Loucy (cell line): ENCODE results near the gene P2RX2.
"Not testable (repeated sequence)": the region's sequence is repeated elsewhere in the genome, so short reads cannot be mapped to it uniquely, and the experiment has no call there.

ENCODE experiments used
- H2AFZ ChIP-seq: fragments of 200-600 bp; sonication (generic); 2 replicates; pipeline ENCODE4 v1.6.0; 2016; ENCODE audit warnings: antibody characterized with exemption, mild to moderate bottlenecking, low read length, moderate library complexity
- H3F3A ChIP-seq: fragments of 200-600 bp; 2 replicates; pipeline ENCODE4 v1.6.0; 2016; ENCODE audit warnings: antibody characterized with exemption, low read depth, mild to moderate bottlenecking
- H3K27me3 ChIP-seq: fragments of 200-600 bp; sonication (generic); 2 replicates; pipeline ENCODE4 v1.6.1; 2014; ENCODE audit warnings: low read length, mild to moderate bottlenecking; ENCODE audit not compliant: insufficient read depth, poor library complexity, severe bottlenecking
- H3K36me3 ChIP-seq: fragments of 200-600 bp; sonication (generic); 2 replicates; pipeline ENCODE4 v1.6.1; 2016; ENCODE audit warnings: low read length; ENCODE audit not compliant: insufficient read depth
- H3K4me1 ChIP-seq: fragments of 200-600 bp; sonication (generic); 2 replicates; pipeline ENCODE4 v1.5.1; 2014; ENCODE audit warnings: low read length, mild to moderate bottlenecking; ENCODE audit not compliant: insufficient read depth, poor library complexity, severe bottlenecking
- H3K4me2 ChIP-seq: fragments of 200-600 bp; sonication (generic); 2 replicates; pipeline ENCODE4 v1.6.0; 2014; ENCODE audit warnings: antibody characterized with exemption, low read length, low read depth, mild to moderate bottlenecking; ENCODE audit not compliant: poor library complexity, severe bottlenecking
- H3K4me3 ChIP-seq: fragments of 200-600 bp; sonication (generic); 2 replicates; pipeline ENCODE4 v1.5.1; 2014; ENCODE audit warnings: low read length, mild to moderate bottlenecking, mixed read lengths; ENCODE audit not compliant: poor library complexity, severe bottlenecking
- H3K79me2 ChIP-seq: fragments of 200-600 bp; sonication (generic); 2 replicates; pipeline ENCODE4 v1.6.1; 2014; ENCODE audit warnings: low read length; ENCODE audit not compliant: insufficient read depth
- H3K9ac ChIP-seq: fragments of 200-600 bp; sonication (generic); 2 replicates; pipeline ENCODE4 v1.6.0; 2014; ENCODE audit warnings: mild to moderate bottlenecking, low read depth, low read length, moderate library complexity; ENCODE audit not compliant: poor library complexity, severe bottlenecking
- H3K9me2 ChIP-seq: fragments of 200-600 bp; sonication (generic); replicated peaks from 2 replicates; pipeline ENCODE4 v1.6.1; 2016; ENCODE audit warnings: low read depth, low read length, mixed read lengths
- H3K9me3 ChIP-seq: fragments of 200-600 bp; sonication (generic); 2 replicates; pipeline ENCODE4 v1.6.1; 2014; ENCODE audit warnings: mild to moderate bottlenecking, antibody characterized with exemption, low read length, low read depth; ENCODE audit not compliant: insufficient read depth
- H4K20me1 ChIP-seq: fragments of 200-600 bp; sonication (generic); 2 replicates; pipeline ENCODE4 v1.6.0; 2014; ENCODE audit warnings: antibody characterized with exemption, low read length, mild to moderate bottlenecking; ENCODE audit not compliant: insufficient read depth, poor library complexity, severe bottlenecking
- EZH2phosphoT487 ChIP-seq: fragments of 200-600 bp; IDR thresholded peaks from 2 replicates; pipeline ENCODE4 v1.6.1; 2018; ENCODE audit warnings: antibody characterized with exemption, mild to moderate bottlenecking, moderate library complexity, borderline replicate concordance
- TF ChIP-seq, protein P1 (sequence below): fragments of 200-600 bp; sonication (generic); conservative IDR thresholded peaks from 2 replicates; pipeline ENCODE4 v1.5.1; 2014; ENCODE audit warnings: mild to moderate bottlenecking, antibody characterized with exemption, low read length

Gene P2RX2

DNA sequence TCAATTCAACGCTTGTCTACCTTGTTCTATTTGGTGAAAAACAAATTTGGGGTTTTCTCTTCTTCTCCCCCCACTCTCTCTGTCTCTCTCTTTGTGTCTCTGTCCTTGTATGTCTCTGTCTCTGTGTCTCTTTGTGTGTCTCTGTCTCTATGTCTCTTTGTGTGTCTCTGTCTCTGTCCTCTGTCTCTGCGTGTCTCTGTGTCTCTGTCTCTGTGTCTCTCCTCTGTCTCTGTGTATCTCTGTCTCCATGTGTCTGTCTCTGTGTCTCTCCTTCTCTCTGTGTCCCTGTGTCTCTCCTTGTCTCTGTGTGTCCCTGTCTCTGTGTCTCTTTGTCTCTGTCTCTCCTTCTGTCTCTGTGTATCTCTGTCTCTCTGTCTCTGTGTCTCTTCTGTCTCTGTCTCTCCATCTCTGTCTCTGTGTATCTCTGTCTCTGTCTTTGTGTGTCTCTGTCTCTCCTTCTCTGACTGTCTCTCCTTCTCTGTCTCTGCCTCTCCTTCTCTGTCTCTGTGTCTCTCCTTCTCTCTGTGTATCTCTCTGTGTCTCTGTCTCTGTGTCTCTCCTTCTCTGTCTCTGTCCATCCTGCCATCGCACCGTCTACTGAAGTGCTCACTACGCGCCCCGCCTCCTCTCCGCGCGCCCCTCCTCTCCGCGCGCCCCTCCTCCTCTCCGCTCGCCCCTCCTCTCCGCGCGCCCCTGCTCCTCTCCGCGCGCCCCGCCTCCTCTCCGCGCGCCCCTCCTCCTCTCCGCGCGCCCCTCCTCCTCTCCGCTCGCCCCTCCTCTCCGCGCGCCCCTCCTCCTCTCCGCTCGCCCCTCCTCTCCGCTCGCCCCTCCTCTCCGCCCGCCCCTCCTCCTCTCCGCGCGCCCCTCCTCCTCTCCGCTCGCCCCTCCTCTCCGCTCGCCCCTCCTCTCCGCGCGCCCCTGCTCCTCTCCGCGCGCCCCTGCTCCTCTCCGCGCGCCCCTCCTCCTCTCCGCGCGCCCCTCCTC is 21.0 kb upstream of the P2RX2 start:
- Histone ChIP-seq H3K4me2 (peak overlapping the region; percentile 42), H4K20me1 (no peaks in the 10 kb centered on the region), H2AFZ (no peak overlapping the region), H3K4me3 (peak overlapping the region; percentile 75), H3K27me3 (peaks cover 5% of the 10 kb centered on the region), H3K9me2 (no peaks in the 10 kb centered on the region), H3K79me2 (no peaks in the 10 kb centered on the region), H3F3A (no peaks in the 10 kb centered on the region), H3K36me3 (no peaks in the 10 kb centered on the region), H3K9me3 (no peaks in the 10 kb centered on the region), H3K9ac (no peak overlapping the region), H3K4me1 (peaks cover 11% of the 10 kb centered on the region)
- no peak for TF ChIP-seq EZH2phosphoT487
- TF ChIP-seq, protein P1, sequence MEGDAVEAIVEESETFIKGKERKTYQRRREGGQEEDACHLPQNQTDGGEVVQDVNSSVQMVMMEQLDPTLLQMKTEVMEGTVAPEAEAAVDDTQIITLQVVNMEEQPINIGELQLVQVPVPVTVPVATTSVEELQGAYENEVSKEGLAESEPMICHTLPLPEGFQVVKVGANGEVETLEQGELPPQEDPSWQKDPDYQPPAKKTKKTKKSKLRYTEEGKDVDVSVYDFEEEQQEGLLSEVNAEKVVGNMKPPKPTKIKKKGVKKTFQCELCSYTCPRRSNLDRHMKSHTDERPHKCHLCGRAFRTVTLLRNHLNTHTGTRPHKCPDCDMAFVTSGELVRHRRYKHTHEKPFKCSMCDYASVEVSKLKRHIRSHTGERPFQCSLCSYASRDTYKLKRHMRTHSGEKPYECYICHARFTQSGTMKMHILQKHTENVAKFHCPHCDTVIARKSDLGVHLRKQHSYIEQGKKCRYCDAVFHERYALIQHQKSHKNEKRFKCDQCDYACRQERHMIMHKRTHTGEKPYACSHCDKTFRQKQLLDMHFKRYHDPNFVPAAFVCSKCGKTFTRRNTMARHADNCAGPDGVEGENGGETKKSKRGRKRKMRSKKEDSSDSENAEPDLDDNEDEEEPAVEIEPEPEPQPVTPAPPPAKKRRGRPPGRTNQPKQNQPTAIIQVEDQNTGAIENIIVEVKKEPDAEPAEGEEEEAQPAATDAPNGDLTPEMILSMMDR, result no peak

DNA sequence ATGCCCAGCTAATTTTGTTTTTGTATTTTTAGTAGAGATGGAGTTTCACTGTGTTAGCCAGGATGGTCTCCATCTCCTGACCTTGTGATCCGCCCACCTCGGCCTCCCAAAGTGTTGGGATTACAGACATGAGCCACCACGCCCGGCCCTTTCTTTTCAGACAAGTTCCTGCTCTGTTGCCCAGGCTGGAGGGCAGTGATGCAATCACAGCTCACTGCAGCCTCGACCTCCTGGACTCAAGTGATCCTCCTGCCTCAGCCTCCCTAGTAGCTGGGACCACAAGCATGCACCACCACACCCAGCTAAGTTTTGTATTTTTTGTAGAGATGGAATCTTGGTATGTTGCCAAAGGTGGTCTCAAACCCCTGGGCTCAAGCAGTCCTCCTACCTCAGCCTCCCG is 19.1 kb upstream of the P2RX2 start:
- not testable (repeated sequence) for H3K27me3 ChIP-seq, H4K20me1 ChIP-seq, H2AFZ ChIP-seq, H3F3A ChIP-seq, H3K9ac ChIP-seq, H3K9me2 ChIP-seq, H3K9me3 ChIP-seq, H3K4me3 ChIP-seq, H3K79me2 ChIP-seq, H3K36me3 ChIP-seq
- Histone ChIP-seq H3K4me1 (peaks cover 11% of the 10 kb centered on the region), H3K4me2 (peak overlapping the region; percentile 56)

DNA sequence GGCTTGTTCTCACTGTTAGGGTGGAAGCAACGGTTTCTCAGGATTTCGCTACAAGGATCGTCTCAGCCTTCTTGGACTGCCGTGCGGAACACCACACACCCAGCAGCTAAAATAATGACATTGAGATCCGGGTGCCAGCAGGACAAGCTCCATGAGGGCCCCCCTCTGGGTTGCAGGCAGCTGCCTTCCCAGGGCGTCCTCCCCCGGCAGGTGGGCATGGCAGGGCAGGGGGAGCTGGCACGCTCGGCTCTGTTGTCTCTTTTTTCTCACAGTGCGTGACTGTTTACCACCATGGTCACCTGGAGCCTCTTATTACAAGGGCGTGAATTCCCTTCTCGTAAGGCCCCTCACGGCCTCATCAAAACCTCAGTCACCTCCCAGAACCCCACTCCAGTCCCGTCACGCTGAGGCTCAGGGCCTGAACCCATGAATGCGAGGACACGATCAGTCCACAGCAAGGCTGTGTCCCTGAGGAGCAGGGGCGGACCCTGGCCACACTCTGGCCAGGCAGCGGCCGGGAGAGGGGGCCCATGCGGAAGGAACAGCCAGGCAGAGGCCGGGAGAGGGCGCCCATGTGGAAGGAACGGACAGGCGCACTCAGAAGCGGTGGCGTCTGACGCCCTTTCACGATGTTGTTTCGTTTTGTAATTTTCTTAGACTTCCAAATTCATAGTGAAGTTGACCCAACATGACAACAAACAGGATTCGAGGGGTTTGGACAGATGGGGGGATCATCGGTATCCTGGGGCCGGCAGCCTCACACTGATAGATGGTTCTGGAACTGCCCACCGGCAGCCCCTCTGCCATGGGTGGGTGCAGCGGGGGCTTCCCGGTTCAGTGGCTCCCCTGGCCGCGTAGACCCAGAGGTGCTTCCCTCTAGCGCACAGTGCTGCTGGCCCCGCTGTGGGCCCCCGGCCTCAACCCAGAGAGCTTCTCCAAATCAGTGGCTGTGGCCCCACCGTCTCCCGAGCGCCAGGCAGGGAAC is 18.2 kb upstream of the P2RX2 start:
- no peaks in the 10 kb centered on the region for H3F3A ChIP-seq
- H3K4me1 ChIP-seq, result peaks cover 11% of the 10 kb centered on the region
- H3K27me3 ChIP-seq, result peaks cover 5% of the 10 kb centered on the region
- no peaks in the 10 kb centered on the region for H3K79me2 ChIP-seq
- H4K20me1 ChIP-seq, result no peaks in the 10 kb centered on the region
- no peak for TF ChIP-seq EZH2phosphoT487
- TF ChIP-seq, protein P1, result peak; percentile 72
- H3K36me3 ChIP-seq, result no peaks in the 10 kb centered on the region
- H2AFZ ChIP-seq, result peak overlapping the region; percentile 77
- no peaks in the 10 kb centered on the region for H3K9me2 ChIP-seq
- no peaks in the 10 kb centered on the region for H3K9me3 ChIP-seq
- peak overlapping the region; percentile 56 for H3K4me2 ChIP-seq
- peak overlapping the region; percentile 68 for H3K4me3 ChIP-seq
- peak overlapping the region; percentile 44 for H3K9ac ChIP-seq
